ENCODE data around the gene COL23A1.

DNA sequence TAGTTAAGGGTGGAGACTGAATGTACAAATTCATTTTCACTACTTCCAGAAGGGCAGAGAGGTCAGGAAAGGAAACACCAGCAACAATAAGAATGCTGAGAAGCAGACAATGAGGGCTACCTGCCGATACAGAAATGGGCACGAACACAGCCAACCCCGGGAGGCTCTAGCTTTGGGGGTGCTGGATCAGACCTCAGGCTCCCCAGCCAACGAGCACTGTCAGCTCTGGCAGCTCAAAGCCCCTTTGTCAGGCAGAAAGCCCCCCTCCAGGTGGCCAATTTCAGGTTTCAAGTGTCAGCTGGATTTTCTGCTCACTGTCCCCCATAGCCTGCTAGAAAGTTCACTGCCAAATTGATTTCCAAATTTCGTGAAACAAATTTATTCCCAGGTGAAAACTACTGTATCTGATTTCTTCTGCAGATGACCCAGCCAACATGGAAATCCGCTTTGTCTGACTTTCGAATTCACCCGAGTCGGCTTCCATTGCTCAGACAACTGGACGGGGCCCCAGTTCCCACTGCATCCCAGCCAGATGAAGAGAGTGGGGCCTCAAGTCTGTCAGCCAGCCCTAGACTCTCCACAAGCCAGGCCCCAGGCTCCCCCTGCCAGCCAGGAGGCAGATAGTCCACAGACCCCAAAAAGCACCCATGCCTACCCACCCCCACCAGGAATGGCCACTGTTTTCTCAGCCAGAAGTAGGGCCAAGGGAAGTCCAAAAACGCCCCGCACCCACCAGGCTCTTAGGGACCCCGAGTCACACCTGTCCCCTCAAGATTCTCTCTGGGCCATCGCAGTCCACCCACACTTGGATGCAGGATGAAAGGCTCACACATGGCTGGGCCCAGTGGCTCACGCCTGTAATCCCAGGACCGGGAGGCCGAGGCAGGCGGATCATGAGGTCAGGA is 261.1 kb downstream of the COL23A1 start:
- TF ChIP-seq EZH2 (IDR thresholded peaks at IDR 0.05; ENCODE audit: low read depth, unreplicated experiment) (no peak), EZH2phosphoT487 (IDR thresholded peaks at IDR 0.05; ENCODE audit: unreplicated experiment) (no peak)
- TF ChIP-seq, protein P1, sequence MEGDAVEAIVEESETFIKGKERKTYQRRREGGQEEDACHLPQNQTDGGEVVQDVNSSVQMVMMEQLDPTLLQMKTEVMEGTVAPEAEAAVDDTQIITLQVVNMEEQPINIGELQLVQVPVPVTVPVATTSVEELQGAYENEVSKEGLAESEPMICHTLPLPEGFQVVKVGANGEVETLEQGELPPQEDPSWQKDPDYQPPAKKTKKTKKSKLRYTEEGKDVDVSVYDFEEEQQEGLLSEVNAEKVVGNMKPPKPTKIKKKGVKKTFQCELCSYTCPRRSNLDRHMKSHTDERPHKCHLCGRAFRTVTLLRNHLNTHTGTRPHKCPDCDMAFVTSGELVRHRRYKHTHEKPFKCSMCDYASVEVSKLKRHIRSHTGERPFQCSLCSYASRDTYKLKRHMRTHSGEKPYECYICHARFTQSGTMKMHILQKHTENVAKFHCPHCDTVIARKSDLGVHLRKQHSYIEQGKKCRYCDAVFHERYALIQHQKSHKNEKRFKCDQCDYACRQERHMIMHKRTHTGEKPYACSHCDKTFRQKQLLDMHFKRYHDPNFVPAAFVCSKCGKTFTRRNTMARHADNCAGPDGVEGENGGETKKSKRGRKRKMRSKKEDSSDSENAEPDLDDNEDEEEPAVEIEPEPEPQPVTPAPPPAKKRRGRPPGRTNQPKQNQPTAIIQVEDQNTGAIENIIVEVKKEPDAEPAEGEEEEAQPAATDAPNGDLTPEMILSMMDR (conservative IDR thresholded peaks at IDR 0.05; ENCODE audit: low read depth in 2 of 2) = no peak

All from GM23338 (cell line).